ENCODE measurements around the gene GRID2.

Gene GRID2

GRCh38 chr4:93743022-93743421 lies 1439.3 kb downstream of the GRID2 start:
- Histone ChIP-seq H3K27me3 (replicated peaks; ENCODE audit: insufficient read depth, low read length) (no peaks in the 10 kb centered on the region), H3K9me2 (replicated peaks; ENCODE audit: insufficient read depth, low read length) (no peaks in the 10 kb centered on the region), H3K27ac (ENCODE audit: low read length) (no peak overlapping the region), H4K20me1 (ENCODE audit: insufficient read depth, low read length) (no peaks in the 10 kb centered on the region), H3K9ac (ENCODE audit: low read length) (no peak overlapping the region), H3K9me3 (replicated peaks; ENCODE audit: insufficient read depth, low read length) (no peaks in the 10 kb centered on the region), H3K4me2 (ENCODE audit: low read depth, low read length) (no peak overlapping the region), H3K36me3 (replicated peaks; ENCODE audit: insufficient read depth, low read length) (no peaks in the 10 kb centered on the region), H3K4me3 (ENCODE audit: low read length) (no peak overlapping the region), H3F3A (ENCODE audit: insufficient read depth, low read length) (no peaks in the 10 kb centered on the region), H3K79me2 (ENCODE audit: low read length) (no peaks in the 10 kb centered on the region), H3K4me1 (ENCODE audit: low read length) (no peaks in the 10 kb centered on the region), H2AFZ (ENCODE audit: low read length) (no peak overlapping the region)
- no peak for TF ChIP-seq CTCF (IDR thresholded peaks at IDR 0.05; ENCODE audit: low read length)
- no peak for TF ChIP-seq EZH2phosphoT487 (IDR thresholded peaks at IDR 0.05; ENCODE audit: low read length)
- no peak for TF ChIP-seq EZH2 (optimal IDR thresholded peaks at IDR 0.05; ENCODE audit: low read depth, low read length)
- DNase-seq: no peak

GRCh38 chr4:93743635-93744034 lies 1439.9 kb downstream of the GRID2 start:
- Histone ChIP-seq H3K4me3 (ENCODE audit: low read length) (no peak overlapping the region), H3K4me1 (ENCODE audit: low read length) (no peaks in the 10 kb centered on the region), H3K27me3 (replicated peaks; ENCODE audit: insufficient read depth, low read length) (no peaks in the 10 kb centered on the region), H3K4me2 (ENCODE audit: low read depth, low read length) (no peak overlapping the region), H3K36me3 (replicated peaks; ENCODE audit: insufficient read depth, low read length) (no peaks in the 10 kb centered on the region), H3K9ac (ENCODE audit: low read length) (no peak overlapping the region), H4K20me1 (ENCODE audit: insufficient read depth, low read length) (no peaks in the 10 kb centered on the region), H3K9me2 (replicated peaks; ENCODE audit: insufficient read depth, low read length) (no peaks in the 10 kb centered on the region), H2AFZ (ENCODE audit: low read length) (no peak overlapping the region), H3K9me3 (replicated peaks; ENCODE audit: insufficient read depth, low read length) (no peaks in the 10 kb centered on the region), H3F3A (ENCODE audit: insufficient read depth, low read length) (no peaks in the 10 kb centered on the region), H3K79me2 (ENCODE audit: low read length) (no peaks in the 10 kb centered on the region), H3K27ac (ENCODE audit: low read length) (no peak overlapping the region)
- DNase-seq: no peak
- TF ChIP-seq EZH2 (optimal IDR thresholded peaks at IDR 0.05; ENCODE audit: low read depth, low read length) (no peak), CTCF (IDR thresholded peaks at IDR 0.05; ENCODE audit: low read length) (no peak), EZH2phosphoT487 (IDR thresholded peaks at IDR 0.05; ENCODE audit: low read length) (no peak)

GRCh38 chr4:93744961-93745360 lies 1441.2 kb downstream of the GRID2 start:
- H3K9me2 ChIP-seq (replicated peaks; ENCODE audit: insufficient read depth, low read length): no peaks in the 10 kb centered on the region

More at GRCh38 chr4:93744961-93745360, 1441.2 kb downstream of the GRID2 start:
- no peak overlapping the region for H3K4me3 ChIP-seq (ENCODE audit: low read length)
- no peaks in the 10 kb centered on the region for H4K20me1 ChIP-seq (ENCODE audit: insufficient read depth, low read length)
- DNase-seq: no peak
- H3K27ac ChIP-seq (ENCODE audit: low read length): no peak overlapping the region
- H3K79me2 ChIP-seq (ENCODE audit: low read length): no peaks in the 10 kb centered on the region
- H3K27me3 ChIP-seq (replicated peaks; ENCODE audit: insufficient read depth, low read length): no peaks in the 10 kb centered on the region
- no peaks in the 10 kb centered on the region for H3F3A ChIP-seq (ENCODE audit: insufficient read depth, low read length)
- H3K4me2 ChIP-seq (ENCODE audit: low read depth, low read length): no peak overlapping the region
- H2AFZ ChIP-seq (ENCODE audit: low read length): no peak overlapping the region
- H3K9me3 ChIP-seq (replicated peaks; ENCODE audit: insufficient read depth, low read length): no peaks in the 10 kb centered on the region
- H3K36me3 ChIP-seq (replicated peaks; ENCODE audit: insufficient read depth, low read length): no peaks in the 10 kb centered on the region
- no peak for TF ChIP-seq CTCF (IDR thresholded peaks at IDR 0.05; ENCODE audit: low read length)
- no peak for TF ChIP-seq EZH2phosphoT487 (IDR thresholded peaks at IDR 0.05; ENCODE audit: low read length)
- no peak for TF ChIP-seq EZH2 (optimal IDR thresholded peaks at IDR 0.05; ENCODE audit: low read depth, low read length)
- H3K4me1 ChIP-seq (ENCODE audit: low read length): no peaks in the 10 kb centered on the region
- H3K9ac ChIP-seq (ENCODE audit: low read length): no peak overlapping the region

Data from MM.1S (cell line).